Measurements from ENCODE around the gene NUP85. TPM values are rescaled to one million over a fixed set of nuclear protein-coding genes. Genes with fewer than 3 reads are reported as not detected.

The NUP85 gene
- total and polyA plus RNA-seq, 11 donors: 9.4 to 40.9 (median 21.5) TPM

GRCh38 chr17:75174996-75175395, 30.5 kb upstream of the NUP85 start:
- Histone ChIP-seq H3K4me1 (peaks cover 0 to 28% (median 11%) of the 10 kb centered on the region in 12 donors), H3K36me3 (peaks cover 0 to 100% (median 93%) of the 10 kb centered on the region in 9 donors), H3K27ac (no peak overlapping the region), H3K27me3 (no peaks in the 10 kb centered on the region), H3K9me3 (no peaks in the 10 kb centered on the region), H3K4me3 (no peak overlapping the region)
- DNase-seq (no peak), ATAC-seq (no peak)
- no peak for TF ChIP-seq POLR2A (IDR thresholded peaks at IDR 0.05)
- TF ChIP-seq CTCF (IDR thresholded peaks at IDR 0.05): no peak
- 91 to 96% (median 93%) methylated on average over 11 of the region's 11 CpGs for WGBS, 4 donors
- intact Hi-C loops (cut with DNase I): loop anchor here in 6 of 10 donors (5.0 to 10.0 kb wide), 3 partner anchors 58 to 63 kb away; no protein-coding TSS in a partner anchor

GRCh38 chr17:75176625-75177024, 28.9 kb upstream of the NUP85 start:
- ATAC-seq (no peak), DNase-seq (no peak)
- intact Hi-C loops (cut with DNase I): loop anchor here in 1 of 10 donors (10.0 kb wide), 1 partner anchor 62 kb away; no protein-coding TSS in a partner anchor
- Histone ChIP-seq H3K27ac (no peak overlapping the region), H3K9me3 (no peaks in the 10 kb centered on the region), H3K4me1 (peaks cover 0 to 43% (median 19%) of the 10 kb centered on the region in 12 donors), H3K36me3 (peaks cover 0 to 92% (median 85%) of the 10 kb centered on the region in 9 donors), H3K27me3 (no peaks in the 10 kb centered on the region), H3K4me3 (no peak overlapping the region)
- 82 to 92% (median 86%) methylated on average over 5 of the region's 5 CpGs for WGBS, 4 donors
- TF ChIP-seq CTCF (IDR thresholded peaks at IDR 0.05) (no peak), POLR2A (IDR thresholded peaks at IDR 0.05) (no peak)

- Histone ChIP-seq H3K4me3 (no peak overlapping the region), H3K36me3 (peaks cover 0 to 74% (median 69%) of the 10 kb centered on the region in 9 donors), H3K4me1 (peaks cover 0 to 35% (median 20%) of the 10 kb centered on the region in 12 donors), H3K27me3 (no peaks in the 10 kb centered on the region), H3K27ac (no peak overlapping the region), H3K9me3 (no peaks in the 10 kb centered on the region)
- no peak for DNase-seq
- intact Hi-C loops (cut with DNase I): loop anchor here in 1 of 10 donors (10.0 kb wide), 1 partner anchor 64 kb away; no protein-coding TSS in a partner anchor
- no peak for ATAC-seq
- 92 to 97% (median 95%) methylated on average over 6 of the region's 6 CpGs for WGBS, 4 donors
- TF ChIP-seq POLR2A (IDR thresholded peaks at IDR 0.05) (no peak), CTCF (IDR thresholded peaks at IDR 0.05) (no peak)
Measured at GRCh38 chr17:75178453-75178852, 27.0 kb upstream of the NUP85 start.

GRCh38 chr17:75181110-75181509, 24.4 kb upstream of the NUP85 start:
- WGBS, 4 donors: 7 to 10% (median 9%) methylated on average over 8 of the region's 8 CpGs
- H3K36me3 ChIP-seq: peaks cover 0 to 47% (median 43%) of the 10 kb centered on the region in 9 donors
- no peaks in the 10 kb centered on the region for H3K27me3 ChIP-seq
- peak overlapping the region; percentile 62 to 98 (median 90) for H3K4me3 ChIP-seq
- DNase-seq (no peak), ATAC-seq (no peak)
- intact Hi-C loops (cut with DNase I): loop anchor here in 3 of 10 donors (5.0 to 10.0 kb wide), 3 partner anchors 69 to 196 kb away; partner anchors contain the start of gene CDR2L (in 1 of the 3)
- no peak for TF ChIP-seq CTCF (IDR thresholded peaks at IDR 0.05)
- TF ChIP-seq POLR2A (IDR thresholded peaks at IDR 0.05): no peak
- peaks cover 0 to 37% (median 23%) of the 10 kb centered on the region in 12 donors for H3K4me1 ChIP-seq
- H3K9me3 ChIP-seq: no peaks in the 10 kb centered on the region
- peak overlapping the region in 9 of 12 donors; percentile 96 to 100 (median 99) for H3K27ac ChIP-seq
